SHP77 treated with DMSO at 0.1 percent for 48 hours (cell line): ENCODE measurements around the gene ALDOC.

Source experiments
- DNase-seq: peaks from one replicate; lab custom pipeline; 2025; lab: John Stamatoyannopoulos, UW

ALDOC gene

DNA sequence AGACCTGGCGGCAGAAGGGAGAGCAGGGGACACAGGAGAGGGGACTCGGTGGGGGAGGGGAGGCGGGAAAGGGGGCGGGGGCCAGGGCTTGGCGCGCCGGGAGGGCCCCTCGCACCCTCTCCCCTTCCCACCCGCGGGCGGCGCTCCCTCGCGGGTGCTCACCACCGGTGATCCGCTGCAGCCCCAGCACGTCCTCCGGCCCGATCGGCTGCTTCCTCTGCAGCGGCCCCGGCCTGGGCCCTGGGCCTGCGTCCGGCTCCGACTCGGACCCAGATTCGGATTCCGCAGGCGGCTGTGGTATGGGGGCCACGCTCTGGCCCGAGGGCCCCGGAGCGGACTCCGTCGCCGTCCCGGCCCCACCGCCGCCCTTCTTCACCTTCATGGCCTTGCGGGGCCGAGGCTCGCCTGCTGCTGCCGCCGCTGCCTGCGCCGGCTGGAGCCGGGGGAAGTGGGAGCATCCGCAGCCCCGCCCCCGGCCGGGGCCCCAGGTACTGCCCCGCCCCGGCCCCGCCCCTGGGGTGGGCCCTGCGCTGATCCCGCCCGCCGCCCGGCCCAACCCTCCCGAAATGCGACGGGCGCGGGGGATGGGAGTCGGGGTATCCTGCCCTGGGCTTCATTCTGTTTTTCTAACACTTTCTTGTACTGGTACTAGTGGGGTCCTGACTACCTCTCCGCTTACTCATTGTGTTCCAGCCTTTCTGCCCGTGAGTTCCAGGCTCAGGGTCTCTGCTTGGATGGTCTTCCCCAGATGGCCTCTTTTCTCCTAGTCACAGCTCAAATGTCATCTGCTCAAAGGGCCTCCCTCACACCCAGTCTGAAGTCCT, 24.3 kb downstream of the ALDOC start, which contains the start of gene UNC119:
TSS of gene UNC119 (minus strand) at position 449 of the 824 bp plus-strand sequence. CDS start at position 382, 67 bp downstream.
- no peak for DNase-seq

DNA sequence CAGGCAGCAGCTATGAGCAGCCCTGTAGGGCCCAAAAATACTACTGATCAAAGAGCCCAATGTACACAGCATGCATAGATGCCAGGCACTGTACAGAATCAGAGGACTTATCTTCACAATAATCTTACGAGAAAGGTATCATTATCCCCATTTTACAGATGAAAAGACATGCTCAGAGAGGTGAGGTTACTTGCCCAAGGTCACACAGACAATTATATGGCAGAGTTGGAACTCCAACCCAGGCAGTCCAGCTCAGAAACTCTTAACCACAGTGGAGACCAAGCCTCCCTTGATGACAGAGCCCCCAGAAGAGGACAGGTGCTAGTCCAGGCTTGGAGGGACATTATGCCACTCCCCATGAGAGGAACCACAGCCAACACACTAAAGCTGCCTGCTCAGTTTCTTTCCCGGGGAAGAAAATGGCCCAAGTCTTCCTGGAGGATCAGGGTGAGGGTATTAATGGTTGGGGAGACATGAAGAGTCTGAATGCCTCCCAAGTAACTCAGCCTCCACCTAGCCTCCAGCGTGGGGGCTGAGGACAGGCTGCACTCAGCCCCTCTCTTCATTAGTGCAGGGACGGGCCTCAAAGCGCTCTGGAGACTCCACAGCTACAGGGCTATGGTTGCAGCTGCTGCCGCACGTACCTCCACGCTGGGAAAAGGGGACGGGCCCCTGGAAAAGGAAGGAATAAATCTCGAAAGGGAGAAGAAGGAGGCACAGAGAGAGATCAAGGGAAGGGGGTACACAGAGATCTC, 25.1 kb downstream of the ALDOC start:
- no peak for DNase-seq

DNA sequence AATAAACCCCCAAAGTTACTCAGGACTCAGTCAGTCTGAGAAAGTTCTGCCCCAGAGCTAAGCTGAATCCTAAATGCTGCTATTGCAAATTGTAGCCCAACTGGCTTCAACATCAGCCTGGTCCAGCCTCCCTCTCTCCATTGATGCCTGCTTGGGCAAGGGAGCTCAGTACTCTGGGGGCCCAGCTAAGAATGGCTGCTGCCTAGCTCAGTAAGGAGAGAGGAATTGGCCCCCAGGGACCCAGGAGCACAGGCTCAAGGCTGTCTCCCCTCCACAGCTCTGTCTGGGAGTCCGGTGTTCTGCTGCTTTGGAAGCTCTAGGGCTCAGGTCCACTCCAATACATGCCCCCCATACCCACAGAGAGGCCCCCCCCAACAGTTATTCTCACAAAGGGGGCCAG, 25.8 kb downstream of the ALDOC start:
- no peak for DNase-seq

DNA sequence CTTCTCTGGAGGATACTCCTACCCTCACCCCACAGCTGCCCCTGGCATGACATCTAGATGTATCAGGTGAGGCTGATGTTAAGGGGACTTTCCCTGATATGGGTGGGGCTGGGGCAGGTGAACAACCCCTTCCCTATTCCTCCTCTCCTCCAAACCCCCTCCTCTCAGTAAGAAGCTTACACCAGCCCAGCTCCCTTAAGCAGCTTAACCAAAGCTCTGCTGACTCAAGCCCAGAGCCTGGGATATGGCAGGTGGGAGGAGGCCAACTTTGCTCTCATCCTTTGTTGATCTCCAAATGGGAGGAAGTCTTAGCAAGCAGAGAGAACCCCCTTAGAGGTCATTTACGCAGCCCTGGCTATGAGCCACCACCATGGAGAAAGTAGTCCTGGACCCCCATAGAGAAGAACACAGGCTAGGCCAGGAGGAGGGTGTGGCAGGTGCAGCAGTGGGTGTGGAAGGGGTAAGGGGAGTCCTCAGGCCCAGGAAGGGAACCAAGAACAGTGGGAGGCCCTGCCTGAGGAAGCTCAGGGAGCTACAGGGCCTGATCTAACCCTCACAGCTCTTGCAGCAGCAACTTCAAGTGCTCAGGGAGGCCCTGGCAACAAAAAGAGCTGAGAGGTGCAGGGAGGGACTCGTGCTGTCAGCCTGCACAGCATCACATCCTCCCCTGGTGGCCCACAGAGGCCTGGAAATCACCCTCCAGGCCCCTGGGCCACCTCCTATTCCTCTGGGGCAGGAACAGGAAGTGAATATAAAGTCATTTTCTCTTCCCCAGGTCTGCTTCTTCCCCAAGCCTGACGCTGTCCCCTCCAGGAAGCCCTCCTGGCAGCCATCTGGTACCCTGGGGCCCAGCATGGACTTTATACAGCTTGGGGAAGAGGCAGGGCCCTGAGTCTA, 27.2 kb downstream of the ALDOC start:
- DNase-seq = no peak

DNA sequence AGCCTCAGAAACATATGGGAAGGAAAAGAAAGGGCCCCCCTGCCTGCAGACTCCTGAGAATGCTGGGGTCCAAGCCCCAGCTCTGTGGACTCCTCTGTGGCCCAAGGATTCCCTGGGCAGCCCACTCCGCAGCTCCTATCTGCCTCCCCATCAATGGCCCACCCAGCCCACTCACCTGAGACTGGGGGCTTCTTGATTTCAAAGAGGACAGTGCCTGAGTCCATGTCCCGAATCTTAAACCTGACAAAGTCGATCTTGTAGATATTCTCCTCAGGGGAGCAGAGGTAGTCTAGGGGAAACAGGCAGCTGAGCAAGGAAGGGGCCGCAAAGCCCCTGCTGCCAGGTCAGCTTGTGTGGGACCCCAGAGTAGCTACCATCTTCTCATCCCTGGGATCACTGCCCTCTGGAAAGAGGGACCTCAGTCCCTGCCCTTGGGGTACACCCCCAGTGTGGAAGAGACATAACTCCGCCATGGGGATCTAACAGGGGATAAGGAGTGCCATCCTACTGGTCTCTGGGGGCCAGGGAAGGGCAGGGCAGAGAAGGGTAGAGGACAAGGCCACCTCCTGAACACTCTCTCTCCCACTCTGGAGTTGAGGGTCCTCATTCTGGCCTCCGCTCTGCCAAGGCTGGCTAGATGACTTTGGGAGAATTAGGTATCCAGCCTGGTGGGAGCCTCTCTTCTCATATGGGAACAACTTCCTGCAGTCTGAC, 28.1 kb downstream of the ALDOC start:
- no peak for DNase-seq

DNA sequence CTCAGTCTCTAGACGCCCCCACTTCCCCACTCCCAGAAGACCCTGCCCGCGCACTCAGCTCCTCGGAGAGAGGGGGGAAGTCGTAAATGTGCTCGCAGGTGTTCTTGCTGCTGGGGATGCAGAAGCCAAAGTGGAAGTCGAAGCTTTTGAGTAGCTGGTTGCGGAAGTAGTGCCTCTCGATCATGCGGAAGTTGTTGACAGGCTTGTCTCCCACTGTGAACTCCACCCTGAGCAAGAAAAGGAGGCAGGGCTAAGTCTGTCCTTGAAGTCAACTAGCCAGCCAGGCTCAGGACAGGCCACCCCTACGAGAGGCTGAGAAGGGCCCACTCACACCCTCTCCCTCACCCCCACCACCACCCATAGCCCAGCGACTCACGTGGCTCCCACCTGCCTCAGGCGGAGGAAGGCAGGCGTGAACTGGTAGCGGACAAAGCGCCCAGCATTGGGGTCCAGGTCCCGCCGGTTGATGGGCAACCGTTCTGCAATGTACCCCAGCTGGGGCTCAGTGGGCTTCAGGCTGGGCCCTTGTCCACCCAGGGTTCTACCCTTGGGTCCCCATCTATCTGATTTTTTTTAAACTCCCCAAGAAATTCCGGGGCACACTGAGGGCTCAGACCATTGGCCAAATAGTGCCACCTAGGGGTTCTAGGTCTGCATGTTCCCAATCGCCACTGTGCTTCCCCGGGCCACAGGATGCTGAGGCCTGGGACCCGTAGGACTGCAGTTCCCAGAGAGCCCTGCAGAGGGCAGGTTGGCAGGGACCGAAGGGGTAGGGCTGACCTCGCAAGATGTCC, 28.9 kb downstream of the ALDOC start:
- DNase-seq = peak; percentile 47

DNA sequence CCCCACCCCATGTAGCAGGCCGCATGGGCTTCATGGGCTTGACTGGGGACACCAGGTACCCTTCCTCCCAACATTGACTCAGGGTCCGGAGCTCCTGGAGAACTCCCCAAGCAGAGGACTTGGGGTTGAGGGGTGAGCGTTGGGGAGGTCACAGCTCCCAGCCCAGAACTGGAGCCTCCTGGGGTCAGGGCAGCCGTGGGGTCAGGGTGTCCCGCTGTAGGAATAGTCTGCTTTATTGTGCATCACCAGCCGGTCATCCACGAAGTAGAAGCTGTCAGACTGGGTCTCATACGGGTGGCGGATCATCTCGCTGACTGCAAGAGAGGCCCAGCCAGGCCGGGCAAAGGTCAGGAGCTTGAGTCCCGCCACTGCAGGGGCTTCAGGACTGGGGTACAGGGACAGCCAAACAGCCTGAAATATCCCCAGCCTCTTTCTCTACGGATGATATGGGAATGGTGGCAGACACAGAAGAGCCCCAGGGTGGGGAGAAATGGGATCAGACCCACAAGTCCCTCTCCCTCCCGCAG, 29.5 kb downstream of the ALDOC start:
- no peak for DNase-seq

DNA sequence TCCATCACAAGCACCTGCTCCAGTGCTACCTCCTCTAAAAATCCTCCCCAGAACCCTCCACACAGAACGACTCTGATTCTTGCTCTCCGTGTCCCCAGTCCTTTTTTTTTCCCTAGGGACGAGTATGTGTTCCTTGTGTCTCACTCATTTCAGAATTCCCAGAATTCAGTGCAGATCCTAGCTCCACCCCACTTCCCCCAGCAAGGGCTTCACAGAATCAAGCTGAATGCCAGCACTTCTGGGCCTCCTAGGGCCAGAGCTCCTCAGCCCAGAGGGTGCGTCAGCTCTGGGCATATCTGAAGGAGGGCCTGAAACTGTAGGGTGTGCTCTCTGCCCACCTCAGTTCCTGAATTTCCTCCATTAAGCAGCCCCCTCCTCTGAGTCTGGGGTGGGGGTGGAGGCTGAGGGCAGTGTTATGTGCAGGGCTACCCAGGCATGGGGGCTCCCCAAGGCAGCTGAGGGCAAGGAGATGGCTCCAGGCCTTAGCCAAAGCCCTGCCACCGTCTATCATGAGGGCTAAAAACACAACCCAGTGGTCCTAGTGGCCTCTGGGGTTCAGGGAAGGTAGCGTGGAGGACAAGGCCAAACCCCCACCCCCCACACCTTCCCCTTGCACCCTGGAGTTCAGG, 30.8 kb downstream of the ALDOC start:
- no peak for DNase-seq

DNA sequence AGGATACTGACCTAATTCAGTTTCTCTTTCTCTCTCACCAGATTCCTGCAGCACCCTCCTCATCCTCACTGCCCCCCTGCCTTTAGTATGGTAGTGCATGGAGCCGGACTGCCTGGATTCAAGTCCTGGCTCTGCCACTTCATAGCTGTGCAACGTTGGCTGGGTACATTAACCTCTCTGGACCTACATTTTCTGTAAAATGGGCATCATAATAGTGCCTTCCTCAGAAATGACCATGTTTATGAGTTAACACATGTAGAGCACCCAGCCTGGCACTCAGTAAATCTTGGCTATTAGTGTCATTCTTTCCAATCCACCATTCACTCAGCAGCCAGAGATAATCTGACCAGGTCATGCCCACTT, 31.6 kb downstream of the ALDOC start:
- no peak for DNase-seq

DNA sequence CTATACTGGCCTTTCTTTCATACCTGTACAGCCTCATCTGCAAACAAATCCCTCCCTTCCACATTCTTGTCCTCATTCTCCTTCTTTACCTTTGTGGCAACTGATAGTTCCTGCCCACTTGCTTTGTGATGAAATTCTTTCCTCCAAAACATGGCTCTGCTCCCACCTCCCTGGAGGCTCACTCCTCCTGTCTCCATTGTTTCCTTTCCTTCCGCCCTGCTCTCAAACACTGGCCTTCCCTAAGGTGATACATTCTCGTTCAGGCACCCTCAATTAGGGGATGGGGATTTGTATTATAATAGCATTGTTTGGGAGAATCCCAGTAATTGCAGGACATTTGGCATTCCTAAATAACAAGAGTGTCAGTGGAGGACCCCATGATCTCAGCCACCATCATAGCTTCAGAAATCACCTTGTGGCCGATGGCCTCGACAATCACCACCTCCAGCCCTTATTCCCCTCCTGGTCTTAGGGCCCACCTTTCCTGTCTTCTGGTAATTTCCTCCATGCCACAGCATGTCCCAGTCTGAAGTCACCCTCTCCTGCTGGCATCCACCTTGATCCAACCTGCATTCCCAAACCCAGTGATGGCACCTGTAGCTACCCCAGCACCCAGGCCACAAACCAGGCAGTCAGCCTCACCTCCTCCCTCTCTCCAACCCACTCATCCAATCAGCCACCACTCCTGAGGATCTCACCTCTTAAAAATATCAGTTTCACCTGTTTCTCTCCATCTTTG, 32.1 kb downstream of the ALDOC start:
- no peak for DNase-seq

DNA sequence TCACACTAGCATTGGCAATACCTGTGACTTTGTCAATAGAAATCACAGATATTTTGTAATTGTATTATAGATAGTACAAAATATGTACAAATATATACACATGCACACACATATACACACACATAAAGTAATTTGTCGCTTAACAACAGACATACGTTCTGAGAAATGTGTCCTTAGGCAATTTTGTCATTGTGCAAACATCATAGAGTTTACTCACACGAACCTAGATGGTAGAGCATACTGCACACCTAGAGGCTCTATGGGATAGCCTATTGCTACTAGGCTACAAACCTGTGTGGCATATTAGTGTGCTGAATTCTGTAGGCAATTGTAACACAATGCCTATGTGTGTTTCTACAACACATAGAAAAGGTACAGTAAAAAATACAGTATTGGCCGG, 35.3 kb downstream of the ALDOC start:
- no peak for DNase-seq

DNA sequence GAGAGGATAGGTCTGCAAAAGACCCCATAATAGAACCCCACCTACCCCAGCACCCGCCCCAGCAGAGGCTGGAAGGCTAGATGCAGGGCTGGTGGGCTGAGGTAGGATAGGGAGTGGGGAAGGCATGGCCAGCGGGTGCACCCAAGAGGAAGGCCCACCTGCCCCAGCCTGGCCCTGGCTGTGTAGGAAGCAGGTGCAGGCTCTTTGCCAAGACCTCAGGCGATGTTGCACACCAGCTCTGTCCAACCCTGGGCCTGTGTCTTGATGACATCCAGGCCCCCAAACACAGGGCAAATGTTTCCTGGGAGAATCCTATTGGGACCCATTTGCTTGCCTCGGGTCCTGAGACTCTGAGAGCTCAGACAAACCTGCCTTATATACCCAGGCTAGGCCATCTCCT, 36.5 kb downstream of the ALDOC start:
- no peak for DNase-seq

DNA sequence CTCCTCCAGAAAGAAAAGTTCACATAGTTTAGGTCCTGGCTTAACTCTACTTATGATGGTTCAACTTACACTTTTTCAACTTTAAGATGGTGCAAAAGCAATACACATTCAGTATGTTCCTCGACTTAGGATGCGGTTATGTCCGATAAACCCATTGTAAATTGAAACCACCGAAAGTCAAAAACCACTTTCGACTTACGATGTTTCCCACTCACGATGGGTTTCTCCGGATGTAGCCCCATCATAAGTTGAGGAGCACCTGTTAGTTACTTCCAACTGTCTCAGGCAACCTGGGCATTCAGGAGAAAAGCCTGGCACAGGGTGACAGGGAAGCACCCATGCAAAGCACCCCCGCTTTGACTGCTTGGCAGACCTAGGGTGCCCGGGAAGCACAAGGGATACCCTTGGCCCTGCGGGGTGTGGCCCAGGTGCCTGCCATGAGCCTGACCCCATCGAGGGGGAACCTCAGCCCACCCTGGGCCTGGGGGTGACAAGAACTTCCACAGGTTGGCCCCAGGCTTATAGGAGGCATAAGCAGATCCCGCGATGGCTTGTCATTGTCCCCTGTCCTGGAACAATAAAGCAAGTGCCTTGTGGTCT, 38.3 kb downstream of the ALDOC start:
- no peak for DNase-seq

DNA sequence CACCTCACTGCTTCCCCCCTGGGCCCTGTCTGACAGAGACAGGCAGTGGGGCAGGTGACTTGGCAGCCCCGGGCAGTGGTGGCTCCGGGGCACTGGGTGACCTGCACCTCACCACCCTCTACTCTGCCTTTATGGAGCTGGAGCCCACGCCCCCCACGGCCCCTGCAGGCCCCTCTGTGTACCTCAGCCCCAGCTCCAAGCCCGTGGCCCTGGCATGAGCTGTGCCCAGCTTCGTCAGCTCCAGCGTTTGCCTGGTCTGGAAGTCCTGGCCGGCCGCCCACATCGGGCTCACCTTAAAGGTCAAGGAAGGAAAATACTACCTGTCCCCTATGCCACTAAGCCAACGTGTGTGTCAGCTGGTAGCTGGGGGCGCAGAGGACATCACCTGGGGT, 39.5 kb downstream of the ALDOC start:
- DNase-seq = no peak

DNA sequence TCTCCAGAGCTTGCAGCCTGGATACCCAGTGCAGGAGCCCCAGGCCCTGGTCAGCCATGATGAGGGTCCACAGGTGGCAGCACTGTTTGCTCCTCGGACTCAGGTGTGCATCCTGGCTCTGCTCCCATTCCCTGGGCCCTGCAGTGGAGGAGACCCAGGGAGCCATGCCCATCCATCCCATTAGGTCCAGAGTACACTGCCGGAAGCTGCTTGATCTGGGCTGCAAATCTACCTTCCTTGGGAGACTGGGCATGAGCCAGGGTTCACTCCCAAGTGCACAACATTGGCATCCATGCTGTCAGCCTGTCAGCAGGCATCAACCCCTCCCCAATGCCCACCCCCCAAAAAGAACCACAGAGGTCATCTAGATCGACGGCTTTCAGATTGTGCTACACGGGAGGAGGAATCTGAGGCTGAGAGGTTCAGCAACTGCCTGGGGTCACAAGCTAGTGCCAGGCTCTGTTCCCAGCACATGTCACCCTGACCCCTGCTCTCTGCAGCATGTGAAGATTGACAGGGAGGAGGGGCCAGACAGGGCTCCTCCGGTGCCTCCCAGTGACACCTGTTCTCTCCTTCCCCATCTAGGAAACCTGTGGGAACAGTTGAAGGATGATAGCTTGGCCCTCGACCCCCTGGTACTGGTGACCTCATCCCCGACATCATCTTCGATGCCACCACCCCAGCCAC, 40.0 kb downstream of the ALDOC start:
- no peak for DNase-seq

DNA sequence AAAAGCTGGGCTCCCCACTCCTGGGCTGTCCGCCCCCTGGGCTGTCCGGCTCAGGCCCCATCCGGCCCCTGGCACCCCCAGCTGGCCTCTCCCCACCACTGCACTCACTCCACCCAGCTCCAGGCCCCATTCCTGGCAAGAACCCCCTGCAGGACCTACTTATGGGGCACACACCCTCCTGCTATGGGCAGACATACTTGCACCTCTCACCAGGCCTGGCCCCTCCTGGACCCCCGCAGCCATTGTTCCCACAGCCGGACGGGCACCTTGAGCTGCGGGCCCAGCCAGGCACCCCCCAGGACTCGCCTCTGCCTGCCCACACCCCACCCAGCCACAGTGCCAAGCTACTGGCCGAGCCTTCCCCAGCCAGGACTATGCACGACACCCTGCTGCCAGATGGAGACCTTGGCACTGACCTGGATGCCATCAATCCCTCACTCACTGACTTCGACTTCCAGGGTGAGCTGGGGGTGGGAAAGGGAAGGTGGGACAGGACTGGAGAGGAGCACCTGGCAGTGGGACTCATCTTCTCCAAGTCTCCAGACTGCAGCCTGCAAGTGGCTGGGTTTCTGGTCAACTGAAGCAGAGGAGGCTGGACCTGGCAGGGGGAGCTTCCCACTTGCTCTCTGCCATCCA, 41.8 kb downstream of the ALDOC start:
- DNase-seq = no peak

DNA sequence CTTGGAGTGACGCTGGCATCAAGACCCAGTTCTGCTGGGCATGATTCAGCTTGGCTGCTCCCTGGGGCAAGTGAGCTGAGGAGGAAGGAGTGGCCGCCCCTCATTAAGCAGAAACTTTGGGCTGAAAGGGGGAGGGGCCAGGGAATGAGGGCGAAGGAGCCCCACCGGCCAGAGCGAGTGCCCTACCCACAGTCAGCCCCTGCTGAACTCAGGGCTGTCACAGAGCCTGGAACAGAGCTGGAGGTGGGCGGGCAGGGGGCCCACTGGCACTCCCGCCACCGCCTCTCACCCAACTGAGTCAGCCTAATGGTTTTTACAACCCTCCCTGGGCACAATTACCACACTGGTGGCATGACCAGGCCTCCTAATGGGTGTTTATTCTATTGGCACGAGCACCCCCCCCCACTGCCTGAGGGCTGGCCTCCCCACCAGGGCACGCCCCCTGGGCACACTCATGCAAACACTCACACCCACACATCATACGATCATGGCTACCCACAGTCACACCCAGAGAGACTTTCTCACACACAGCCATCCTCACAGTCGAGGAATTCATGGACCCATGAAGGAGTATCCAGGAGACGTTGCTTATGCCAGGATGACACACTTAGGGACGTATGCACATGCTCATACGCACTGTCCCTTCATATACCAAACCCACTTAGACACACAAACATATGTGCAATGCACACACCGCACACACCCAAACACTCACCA, 43.4 kb downstream of the ALDOC start:
- no peak for DNase-seq
